OCI-LY3 (cell line): ENCODE results near the gene OR6B1.

Experiments used
- H2AFZ ChIP-seq: fragments of 200-600, 300-600 bp; shearing (Covaris generic); 2 replicates; pipeline ENCODE4 v1.6.0; 2014; ENCODE audit warnings: antibody characterized with exemption, low read depth, low read length
- H3K27ac ChIP-seq: fragments of 200-600, 300-600 bp; sonication (generic); 2 replicates; pipeline ENCODE4 v1.5.1; 2014; ENCODE audit warnings: mild to moderate bottlenecking, low read length, moderate library complexity, mixed read lengths
- H3K27me3 ChIP-seq: fragments of 200-600, 300-600 bp; sonication (generic); 2 replicates; pipeline ENCODE4 v1.6.1; 2014; ENCODE audit warnings: low read depth, low read length, mixed read lengths
- H3K36me3 ChIP-seq: fragments of 200-600, 300-600 bp; sonication (generic); replicated peaks from 2 replicates; pipeline ENCODE3; 2014; ENCODE audit warnings: low read depth, low read length, mixed read lengths
- H3K4me1 ChIP-seq: fragments of 300-600, 200-600 bp; sonication (generic); 2 replicates; pipeline ENCODE4 v1.6.1; 2014; ENCODE audit warnings: low read length, mixed read lengths
- H3K4me2 ChIP-seq: fragments of 200-600, 300-600 bp; sonication (generic); 2 replicates; pipeline ENCODE4 v1.6.1; 2014; ENCODE audit warnings: low read length, mixed read lengths
- H3K4me3 ChIP-seq: fragments of 300-600, 200-600 bp; sonication (generic); 2 replicates; pipeline ENCODE4 v1.5.1; 2014; ENCODE audit warnings: antibody characterized with exemption, mild to moderate bottlenecking, low read length, moderate library complexity
- H3K79me2 ChIP-seq: fragments of 300-600, 200-600 bp; shearing (Covaris generic); 2 replicates; pipeline ENCODE4 v1.6.1; 2014; ENCODE audit warnings: mild to moderate bottlenecking, low read length, mixed read lengths
- H3K9ac ChIP-seq: fragments of 300-600, 200-600 bp; shearing (Covaris generic); 2 replicates; pipeline ENCODE4 v1.6.0; 2014; ENCODE audit warnings: mild to moderate bottlenecking, low read length, moderate library complexity
- H3K9me3 ChIP-seq: fragments of 200-600, 300-600 bp; shearing (Covaris generic); 2 replicates; pipeline ENCODE4 v1.6.1; 2014; ENCODE audit warnings: low read length, mixed read lengths; ENCODE audit not compliant: insufficient read depth
- H4K20me1 ChIP-seq: fragments of 200-600, 300-600 bp; sonication (generic); 2 replicates; pipeline ENCODE4 v1.6.1; 2016; ENCODE audit warnings: low read length, mixed read lengths; ENCODE audit not compliant: insufficient read depth
- CTCF ChIP-seq: fragments of 200-600, 300-600 bp; sonication (generic); IDR thresholded peaks from 2 replicates; pipeline ENCODE4 v1.5.1; 2014; ENCODE audit warnings: antibody characterized with exemption, low read length, low read depth
- EZH2phosphoT487 ChIP-seq: fragments of 200-600 bp; shearing (Covaris generic); IDR thresholded peaks from 2 replicates; pipeline ENCODE4 v1.6.1; 2018; ENCODE audit warnings: antibody characterized with exemption, mixed run types, low read depth

OR6B1 gene

GRCh38 chr7:144036302-144036885 lies 36.3 kb downstream of the OR6B1 start:
- no peak overlapping the region for H2AFZ ChIP-seq

GRCh38 chr7:144037414-144038035 lies 37.4 kb downstream of the OR6B1 start:
- H3K36me3 ChIP-seq = no peaks in the 10 kb centered on the region
- no peak overlapping the region for H2AFZ ChIP-seq
- H3K9ac ChIP-seq = no peak overlapping the region
- H3K4me1 ChIP-seq = no peaks in the 10 kb centered on the region
- TF ChIP-seq CTCF (no peak), EZH2phosphoT487 (no peak)
- no peak overlapping the region for H3K4me3 ChIP-seq
- H3K9me3 ChIP-seq = no peaks in the 10 kb centered on the region
- H3K79me2 ChIP-seq = no peaks in the 10 kb centered on the region
- H3K4me2 ChIP-seq = no peak overlapping the region
- H3K27me3 ChIP-seq = peaks cover 13% of the 10 kb centered on the region
- H4K20me1 ChIP-seq = no peaks in the 10 kb centered on the region
- H3K27ac ChIP-seq = no peak overlapping the region

More at GRCh38 chr7:144036302-144036885, 36.3 kb downstream of the OR6B1 start:
- no peak overlapping the region for H3K27ac ChIP-seq
- H3K27me3 ChIP-seq = peaks cover 10% of the 10 kb centered on the region
- H3K36me3 ChIP-seq = no peaks in the 10 kb centered on the region
- no peak overlapping the region for H3K4me3 ChIP-seq
- no peaks in the 10 kb centered on the region for H3K4me1 ChIP-seq
- H3K79me2 ChIP-seq = no peaks in the 10 kb centered on the region
- TF ChIP-seq EZH2phosphoT487 (no peak), CTCF (no peak)
- no peaks in the 10 kb centered on the region for H4K20me1 ChIP-seq
- H3K9me3 ChIP-seq = no peaks in the 10 kb centered on the region
- no peak overlapping the region for H3K4me2 ChIP-seq
- no peak overlapping the region for H3K9ac ChIP-seq

GRCh38 chr7:144038887-144039286 lies 38.8 kb downstream of the OR6B1 start:
- Histone ChIP-seq H3K9ac (no peak overlapping the region), H3K36me3 (no peaks in the 10 kb centered on the region), H3K79me2 (no peaks in the 10 kb centered on the region), H4K20me1 (no peaks in the 10 kb centered on the region), H3K4me2 (no peak overlapping the region), H2AFZ (no peak overlapping the region), H3K9me3 (no peaks in the 10 kb centered on the region), H3K27ac (no peak overlapping the region), H3K4me3 (no peak overlapping the region), H3K27me3 (peaks cover 9% of the 10 kb centered on the region; the same call in 1 of the 2 replicates), H3K4me1 (no peaks in the 10 kb centered on the region)
- no peak for TF ChIP-seq EZH2phosphoT487
- no peak for TF ChIP-seq CTCF

GRCh38 chr7:144048648-144049047 lies 48.5 kb downstream of the OR6B1 start, which contains the start of gene OR2A5:
TSS of gene OR2A5 (plus strand) at chr7:144048948. CDS start at chr7:144050402, 1,454 bp downstream.
- H3K27ac ChIP-seq = no peak within 1 kb of the TSS
- TF ChIP-seq EZH2phosphoT487 (no peak), CTCF (no peak)

More at GRCh38 chr7:144048648-144049047, 48.5 kb downstream of the OR6B1 start, which contains the start of gene OR2A5:
- Histone ChIP-seq H4K20me1 (no peaks in the 10 kb centered on the region), H3K27me3 (0 out of 2 replicates have a peak, but pooled peaks cover 3% of the 10 kb centered on the region), H3K36me3 (no peaks in the 10 kb centered on the region), H3K9me3 (no peaks in the 10 kb centered on the region), H3K9ac (no peak within 1 kb of the TSS), H3K4me3 (no peak within 1 kb of the TSS), H2AFZ (no peak within 1 kb of the TSS), H3K4me1 (no peaks in the 10 kb centered on the region), H3K4me2 (no peak within 1 kb of the TSS), H3K79me2 (no peaks in the 10 kb centered on the region)
